NCI-H1092 (cell line): ENCODE measurements around the gene RPL29.

ENCODE experiments used
- DNase-seq: peaks from one replicate; lab custom pipeline; 2025; lab: John Stamatoyannopoulos, UW

Gene RPL29

DNA sequence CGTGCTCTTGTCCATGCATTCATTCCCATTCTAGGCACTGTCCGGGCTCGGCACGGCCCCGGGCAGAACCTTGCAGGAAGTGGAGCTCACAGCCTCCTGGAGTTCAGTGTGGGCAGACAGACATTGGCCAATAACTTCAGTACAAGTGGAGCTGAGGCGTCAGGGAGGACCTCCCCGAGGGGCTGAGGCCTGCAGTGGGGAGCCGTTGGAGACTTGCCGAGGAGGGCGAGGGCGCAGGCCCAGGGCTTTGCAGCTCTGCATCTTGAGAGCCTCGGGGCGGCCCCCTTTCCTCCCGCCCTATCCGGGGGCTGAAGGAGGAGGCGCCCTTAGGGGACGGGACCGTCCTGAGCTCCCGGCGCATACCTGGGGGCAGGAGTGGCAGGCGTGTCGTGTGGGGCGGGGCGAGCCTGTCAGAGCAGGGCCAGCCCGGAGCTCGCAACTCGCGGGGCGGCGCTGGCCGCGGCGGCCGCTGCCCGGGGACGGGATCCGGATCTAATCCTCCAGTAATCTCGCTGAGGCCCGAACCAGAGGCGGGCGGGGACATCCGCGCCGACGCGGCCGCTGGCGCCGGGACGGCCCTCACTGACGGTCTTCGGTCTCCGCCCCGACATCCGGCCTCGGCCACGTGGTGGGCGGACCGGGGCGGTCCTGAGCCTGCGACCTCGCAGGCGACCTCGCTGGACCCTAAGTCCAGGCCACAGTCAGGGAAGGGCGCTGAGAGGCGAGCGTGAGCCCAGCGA lies 12.7 kb downstream of the RPL29 start, which contains the start of gene ACY1:
ACY1 (plus strand) TSS at position 698 of the 740 bp plus-strand sequence. CDS start 530 bp downstream, outside the sequence.
- no peak for DNase-seq

DNA sequence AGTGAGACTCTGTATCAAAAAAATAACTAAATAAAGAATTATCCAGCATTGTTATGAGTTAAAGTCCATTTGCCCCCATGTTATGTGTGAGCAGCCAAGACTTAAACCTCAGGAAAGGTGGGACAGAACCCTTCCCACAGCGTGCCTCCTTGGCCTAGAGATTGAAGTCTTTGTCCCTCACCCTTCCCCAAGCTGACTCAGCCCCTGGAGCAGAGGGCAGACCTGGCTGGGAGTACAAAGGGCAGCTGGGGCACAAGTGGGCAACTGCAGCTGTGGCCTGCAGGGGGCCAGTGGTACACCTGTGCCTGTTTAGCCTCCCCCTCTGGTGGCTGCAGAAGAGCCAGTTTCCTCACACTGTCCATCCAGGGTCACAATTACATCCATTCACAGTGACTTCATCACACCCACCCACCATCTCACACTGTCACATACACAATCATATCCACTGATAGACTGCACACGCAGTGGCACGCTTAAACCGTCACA lies 13.3 kb downstream of the RPL29 start:
- peak; percentile 34 for DNase-seq

DNA sequence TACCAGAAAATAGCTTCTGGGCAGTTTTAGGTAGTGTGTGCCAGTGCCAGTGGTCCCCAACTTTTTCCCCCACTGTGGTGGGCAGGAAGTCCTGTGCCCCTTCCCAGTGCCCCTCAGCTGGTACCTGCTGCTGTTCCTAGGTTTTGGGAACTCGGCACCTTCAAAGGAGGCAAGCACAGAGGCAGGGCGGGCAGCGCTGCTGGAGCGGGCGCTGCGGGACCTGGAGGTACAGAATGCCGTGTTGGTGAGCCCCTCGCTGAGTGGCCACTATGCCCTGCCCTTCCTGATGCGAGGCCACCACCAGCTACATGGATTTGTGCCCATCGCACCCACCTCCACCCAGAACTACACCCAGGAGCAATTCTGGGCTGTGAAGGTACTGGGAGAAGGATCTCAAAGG lies 15.4 kb downstream of the RPL29 start:
- no peak for DNase-seq

DNA sequence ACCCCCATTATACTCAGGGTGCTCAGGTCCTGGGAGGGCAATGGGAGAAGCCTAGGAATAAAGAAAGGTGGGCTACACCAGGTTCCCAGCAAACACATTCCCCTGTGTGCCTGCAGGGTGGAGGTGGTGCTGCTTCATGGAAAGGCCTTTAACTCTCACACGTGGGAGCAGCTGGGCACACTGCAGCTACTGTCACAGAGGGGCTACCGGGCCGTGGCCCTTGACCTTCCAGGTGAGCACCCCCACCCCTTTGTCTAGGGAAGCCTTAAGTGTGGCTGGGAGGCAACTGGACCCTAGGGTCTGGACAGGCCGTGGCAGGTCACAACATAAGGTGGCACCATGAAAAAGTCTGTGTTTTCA lies 17.6 kb downstream of the RPL29 start:
- DNase-seq: no peak

DNA sequence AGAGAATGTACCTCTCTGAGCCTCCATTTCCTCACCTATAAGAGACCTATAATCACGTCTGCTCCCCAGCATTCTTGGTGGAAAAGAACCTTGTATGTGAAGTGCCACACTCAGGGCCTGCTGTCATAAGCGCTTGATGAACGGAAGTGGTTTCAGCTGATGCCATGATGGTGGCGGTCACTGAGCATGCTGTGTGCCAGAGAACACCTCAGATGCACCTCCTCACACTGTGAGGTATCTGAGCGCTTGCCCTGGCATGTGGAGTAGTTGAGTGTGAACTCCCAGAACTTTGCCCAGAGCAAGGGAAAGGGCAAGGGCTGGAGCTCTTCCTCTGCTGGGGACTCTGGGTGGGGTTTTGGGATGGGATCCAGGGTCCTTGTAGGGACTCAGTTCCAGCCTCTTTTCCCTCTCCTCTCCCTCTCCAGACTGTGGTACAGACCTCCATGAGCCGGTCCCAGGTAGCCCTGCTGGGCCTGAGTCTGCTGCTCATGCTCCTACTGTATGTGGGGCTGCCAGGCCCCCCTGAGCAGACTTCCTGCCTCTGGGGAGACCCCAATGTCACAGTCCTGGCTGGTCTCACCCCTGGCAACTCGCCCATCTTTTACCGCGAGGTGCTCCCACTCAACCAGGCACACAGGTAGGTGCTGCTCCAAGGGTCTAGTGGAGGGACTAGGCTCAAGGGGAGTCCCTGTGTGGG lies 18.1 kb downstream of the RPL29 start:
- no peak for DNase-seq

DNA sequence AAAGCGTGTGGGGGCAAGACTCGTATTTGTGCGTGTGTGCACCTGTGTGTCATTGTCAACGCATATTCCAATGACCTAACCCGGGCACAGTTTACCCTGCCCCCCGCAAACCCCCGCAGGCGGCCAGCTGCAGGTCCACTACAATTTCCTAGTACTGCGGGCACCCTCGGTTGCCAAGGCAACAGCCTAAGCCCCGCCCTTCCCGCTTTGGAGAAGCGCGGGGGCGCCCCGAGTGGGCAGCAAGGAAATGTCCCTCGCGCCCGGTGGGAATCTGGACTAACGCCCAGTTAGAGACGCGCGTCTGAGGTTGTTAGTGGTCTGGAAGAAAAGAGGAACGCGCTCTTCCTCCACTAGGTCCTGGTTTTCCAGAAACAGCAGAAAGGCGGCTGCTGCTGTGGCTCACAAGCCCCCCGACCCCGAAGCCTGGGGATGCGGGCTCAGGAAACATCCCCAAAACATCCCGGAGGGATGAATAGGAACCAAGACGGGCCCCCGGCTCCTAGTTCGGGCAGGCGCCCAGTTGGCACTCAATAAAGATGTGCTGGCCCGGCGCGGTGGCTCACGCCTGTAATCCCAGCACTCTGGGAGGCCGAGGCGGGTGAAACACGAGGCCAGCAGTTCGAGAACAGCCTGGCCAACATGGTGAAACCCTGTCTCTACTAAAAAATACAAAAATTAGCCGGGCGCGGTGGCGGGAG lies 19.7 kb downstream of the RPL29 start:
- DNase-seq: peak; percentile 72

DNA sequence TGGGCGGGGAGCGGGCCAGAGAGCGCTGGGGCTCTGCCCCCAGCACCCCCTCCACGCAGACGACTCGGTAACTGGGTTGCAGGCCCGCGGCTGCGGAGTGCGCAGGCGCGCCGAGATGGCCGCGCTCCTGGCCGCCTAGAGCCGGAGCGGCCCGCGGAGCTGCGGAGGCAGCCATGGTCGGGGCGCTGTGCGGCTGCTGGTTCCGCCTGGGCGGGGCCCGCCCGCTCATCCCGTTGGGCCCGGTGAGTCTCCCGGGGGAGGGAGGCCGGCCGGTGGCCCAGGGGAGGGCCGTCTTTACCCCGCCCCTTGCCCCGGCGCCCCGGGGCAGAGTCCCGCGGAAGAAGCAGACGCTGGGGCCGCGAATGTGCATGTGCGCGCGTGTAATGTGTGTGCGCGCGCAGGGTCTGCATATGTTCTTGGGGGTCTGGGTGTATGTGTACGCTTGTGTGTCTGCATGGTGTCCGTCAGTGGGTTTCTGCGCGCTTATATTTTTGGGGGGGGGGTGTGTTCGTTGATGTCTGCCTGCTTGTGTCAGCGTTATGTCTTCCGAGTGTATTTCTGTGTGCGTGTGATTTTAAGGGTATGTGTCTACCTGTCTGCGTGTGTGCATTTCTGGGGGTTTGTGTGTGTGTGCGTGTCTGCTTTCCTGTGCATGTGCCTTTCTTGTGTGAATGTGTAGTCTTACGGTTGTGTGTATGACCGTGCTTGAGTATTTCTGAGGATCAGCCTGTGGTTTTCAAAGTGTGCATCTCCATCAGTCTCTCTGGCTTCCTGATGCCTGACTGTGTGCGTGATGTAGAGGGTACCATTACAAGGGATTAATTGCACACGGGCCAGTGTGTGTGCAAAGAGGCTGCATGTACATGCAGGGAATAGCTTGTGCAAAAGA lies 20.5 kb downstream of the RPL29 start, which contains the start of gene ABHD14A:
ABHD14A (plus strand) TSS at position 102 of the 889 bp plus-strand sequence; CDS start at position 174, 72 bp downstream.
- peak; percentile 13 for DNase-seq

DNA sequence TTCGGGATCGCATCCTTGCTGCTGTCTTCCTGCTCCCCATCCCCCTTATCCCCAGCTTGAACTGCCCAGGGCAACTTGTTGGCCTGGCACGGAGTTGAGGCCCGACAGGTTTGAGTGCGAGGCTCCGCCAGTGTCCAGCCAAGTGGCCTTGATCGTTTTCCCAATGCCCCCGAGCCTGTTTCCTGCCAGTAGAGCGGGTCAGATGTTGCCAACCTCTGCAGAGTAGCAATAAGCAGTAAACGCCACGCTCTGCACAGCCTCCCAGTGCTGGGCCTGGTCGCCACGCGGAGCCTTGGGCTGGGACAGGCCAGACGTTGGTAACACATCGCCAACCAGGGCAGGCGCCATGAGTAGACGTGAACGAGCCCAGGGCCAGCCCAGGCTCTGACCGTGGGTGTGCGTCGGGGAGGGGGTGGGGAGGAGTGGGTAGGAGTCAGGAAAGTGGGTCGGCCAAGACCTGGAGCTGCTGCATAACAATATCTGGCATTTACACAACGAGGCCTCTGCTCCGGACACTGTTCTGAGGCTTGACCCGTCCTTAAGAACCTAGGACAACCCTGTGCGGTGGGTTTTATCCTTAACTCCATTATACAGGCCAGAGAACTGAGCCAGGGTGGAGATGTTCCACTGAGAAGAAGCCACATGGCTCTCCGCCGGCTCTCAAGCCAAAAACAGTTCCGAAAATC lies 21.3 kb downstream of the RPL29 start:
- DNase-seq: no peak

DNA sequence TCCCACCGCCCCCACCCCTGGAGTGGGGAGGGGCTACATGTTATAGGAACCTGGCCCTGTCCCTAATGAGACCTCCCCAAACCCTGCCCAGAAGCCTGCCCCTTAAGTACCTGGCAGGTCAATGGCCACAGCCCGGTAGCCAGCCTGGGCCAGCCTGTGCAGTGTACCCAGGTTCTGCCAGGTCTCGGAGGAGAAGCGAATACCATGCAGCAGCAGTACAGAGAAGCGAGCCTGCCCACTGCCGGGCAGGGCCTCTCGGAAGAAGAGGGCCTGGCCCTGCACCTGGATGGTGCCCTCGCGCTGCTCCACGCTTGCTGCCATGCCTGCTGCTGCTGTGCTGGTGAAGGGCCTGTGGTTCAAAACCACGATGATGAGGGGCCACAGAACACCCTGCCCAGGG lies 24.3 kb downstream of the RPL29 start:
- no peak for DNase-seq

DNA sequence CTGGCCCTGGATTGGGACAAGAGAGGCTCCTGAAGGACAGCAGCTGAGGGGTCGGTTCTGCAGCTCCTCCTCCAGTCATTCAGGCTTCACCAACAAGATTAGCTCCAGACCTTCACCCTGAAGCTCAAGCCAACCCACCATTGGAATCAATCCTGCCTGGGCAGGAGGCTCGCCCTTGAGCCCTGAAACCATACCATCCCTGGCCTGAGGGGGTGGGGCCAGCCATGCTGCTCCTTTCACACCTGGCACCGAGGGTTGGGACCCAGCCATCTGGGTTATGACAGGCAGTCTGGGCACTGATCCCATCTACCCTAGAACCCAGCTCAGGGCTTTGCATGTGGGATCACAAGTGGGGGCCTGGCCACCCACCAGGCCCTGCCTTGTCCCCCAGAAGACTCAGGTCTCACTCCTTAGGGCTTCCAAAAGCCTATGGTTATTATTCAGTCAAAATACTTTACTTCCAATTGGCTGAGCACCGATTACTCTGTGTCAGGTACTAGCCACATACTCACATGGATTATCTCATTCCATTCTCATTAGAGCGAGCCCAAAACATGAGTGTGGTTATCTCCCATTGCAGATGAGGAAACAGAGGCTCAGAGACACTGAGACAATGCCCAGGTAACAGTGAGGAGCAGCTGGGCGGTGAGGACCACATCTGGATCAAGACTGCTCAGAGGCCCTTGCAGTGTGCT lies 24.9 kb downstream of the RPL29 start:
- no peak for DNase-seq

DNA sequence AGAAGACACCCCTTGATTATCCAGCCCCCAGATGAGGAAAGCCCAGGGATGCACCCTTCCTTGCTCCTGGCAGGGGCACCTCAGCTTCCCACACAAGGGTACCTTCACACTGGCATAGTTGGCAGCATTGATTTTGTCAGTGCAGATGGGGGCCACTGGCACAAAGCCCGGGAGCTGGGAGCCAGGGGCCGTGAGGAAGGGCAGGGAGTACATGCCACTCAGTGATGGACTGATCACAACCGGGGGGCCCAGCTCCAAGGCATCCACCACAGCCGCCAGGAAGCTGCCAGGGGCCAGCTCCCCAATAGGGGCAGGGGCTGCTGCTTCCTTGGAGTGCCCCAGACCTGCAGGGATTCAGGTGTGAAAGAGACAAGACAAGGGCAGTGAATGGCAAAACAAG lies 25.9 kb downstream of the RPL29 start:
- no peak for DNase-seq

DNA sequence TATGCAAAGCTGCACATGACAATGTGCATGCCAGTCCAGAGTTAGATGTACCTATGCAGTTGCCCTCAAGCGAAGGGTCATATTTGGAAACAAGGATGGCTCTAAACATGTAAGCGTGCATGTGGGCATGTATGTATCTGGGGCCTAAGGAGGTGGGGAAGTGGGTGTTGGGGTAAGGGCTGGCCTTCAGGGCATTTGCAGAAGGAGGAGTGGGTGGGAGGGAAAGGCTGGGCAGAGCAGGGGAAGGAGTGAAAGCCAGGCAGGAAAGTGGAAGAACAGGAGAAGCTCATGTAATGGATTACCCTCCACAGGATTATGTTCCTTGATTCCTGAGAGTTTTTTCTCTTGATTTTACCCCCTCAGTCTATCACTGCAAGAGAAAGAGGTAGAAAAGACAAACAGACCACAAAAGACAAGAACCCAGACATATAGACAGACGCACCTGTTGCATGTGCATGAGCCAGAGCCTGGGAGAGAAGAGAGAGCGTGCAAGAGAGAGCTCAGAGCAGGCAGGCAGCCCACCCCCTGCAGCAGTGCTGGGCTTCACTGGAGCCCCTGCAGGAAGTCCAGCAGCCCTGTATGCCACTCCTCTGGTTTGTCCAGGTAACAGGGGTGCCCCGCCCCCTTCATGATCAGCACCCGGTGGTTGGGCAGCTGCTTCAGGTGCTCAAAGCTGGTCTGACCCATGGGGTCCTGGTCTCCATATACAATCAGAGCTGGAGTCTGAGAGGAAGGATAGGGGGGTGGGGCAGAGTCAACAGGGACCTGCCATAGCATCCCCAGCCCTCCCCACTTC lies 26.6 kb downstream of the RPL29 start:
- no peak for DNase-seq

DNA sequence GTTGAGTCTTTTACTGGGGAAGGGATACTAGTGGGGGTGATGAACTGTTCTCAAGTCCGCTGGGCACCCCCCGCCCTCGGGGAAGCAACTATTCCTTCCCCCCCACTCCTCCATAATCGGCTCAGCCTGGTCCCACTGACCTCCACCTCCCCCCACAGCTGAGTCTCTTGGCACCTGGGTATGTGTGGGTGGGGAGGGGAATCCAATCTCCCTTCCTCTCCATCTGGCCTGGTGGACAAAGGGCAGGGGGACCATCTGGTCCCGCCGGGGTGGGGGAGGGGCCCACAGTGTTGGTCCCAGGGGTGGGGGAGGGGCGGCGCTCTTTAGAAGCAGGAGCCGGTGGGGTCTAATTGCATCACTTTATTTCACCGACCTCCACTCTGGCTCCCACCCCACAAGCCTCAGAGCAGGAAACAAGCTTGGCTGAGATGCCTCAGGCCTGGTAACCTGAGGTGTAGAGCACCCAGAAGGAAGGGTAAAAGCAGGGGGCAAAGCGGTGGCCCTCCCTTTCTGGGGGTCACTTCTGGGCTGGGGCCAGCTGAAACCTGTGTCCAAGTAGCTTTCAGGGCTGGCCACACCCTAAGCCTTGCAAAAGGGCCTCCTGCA lies 27.4 kb downstream of the RPL29 start:
- peak; percentile 25 for DNase-seq

DNA sequence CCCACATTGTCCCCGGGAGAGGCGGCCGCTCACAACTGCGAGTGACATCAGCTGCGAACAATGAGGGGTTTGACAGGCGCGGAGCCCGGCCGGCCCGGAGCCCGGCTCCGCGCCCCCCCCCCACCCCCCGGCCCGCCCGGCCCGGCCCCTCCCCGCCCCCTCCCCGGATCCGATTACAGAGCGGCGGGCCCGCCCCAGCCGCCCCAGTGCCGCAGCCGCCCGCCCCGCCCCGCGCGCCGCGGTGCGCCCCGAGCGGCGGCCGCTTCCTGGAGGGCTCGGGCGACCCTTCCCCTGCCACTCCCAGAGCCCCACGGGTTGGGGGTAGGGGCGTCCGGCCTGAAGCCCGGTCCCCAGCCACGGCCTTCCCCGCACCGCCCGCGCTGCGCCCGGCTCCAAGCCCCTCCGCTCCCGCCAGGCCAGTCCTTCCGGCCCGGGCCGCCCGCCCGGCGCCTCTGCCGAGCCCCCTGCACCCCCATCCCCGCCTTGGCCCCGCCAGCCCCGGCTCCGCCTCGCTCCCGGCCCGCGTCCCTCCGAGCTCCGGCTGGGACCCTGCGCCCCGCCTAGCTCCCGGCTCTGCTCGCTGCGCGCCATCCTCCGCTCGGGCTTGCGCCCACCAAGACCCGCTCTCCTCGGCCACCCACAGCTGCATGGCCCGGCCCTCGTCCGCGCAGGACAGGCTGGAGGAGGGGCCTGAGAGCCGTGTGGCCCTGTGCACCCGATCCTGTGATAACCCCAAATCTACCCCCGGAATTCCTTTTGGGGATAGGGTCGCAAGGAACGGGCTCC lies 28.1 kb downstream of the RPL29 start, which contains the start of gene PCBP4:
PCBP4 (minus strand) TSS at position 71 of the 786 bp plus-strand sequence. CDS start 6,214 bp downstream, outside the sequence.
- DNase-seq: peak; percentile 9

DNA sequence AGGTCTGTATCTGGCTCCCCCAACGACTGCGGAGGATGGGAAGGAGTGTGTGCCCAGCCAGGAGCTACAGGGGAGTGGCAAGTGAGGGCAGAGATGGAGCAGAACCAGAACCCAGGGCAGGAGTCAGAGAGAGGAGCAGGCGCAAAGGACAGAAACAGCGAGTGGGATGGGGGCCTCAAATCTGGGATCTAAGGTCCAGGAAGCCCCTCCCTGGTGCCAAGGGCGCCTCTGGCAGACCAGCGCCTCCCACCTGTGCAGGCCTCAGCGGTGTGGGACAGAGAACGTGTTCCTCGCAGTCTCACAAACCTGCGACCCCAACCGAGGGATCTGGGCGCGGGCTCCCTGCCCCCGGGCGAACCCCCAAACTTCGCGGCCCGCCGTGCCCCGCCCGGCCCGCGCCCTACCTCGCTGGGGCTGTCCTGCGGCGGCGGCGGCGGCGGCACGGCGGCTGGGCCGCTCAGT lies 28.7 kb downstream of the RPL29 start:
- DNase-seq: no peak

DNA sequence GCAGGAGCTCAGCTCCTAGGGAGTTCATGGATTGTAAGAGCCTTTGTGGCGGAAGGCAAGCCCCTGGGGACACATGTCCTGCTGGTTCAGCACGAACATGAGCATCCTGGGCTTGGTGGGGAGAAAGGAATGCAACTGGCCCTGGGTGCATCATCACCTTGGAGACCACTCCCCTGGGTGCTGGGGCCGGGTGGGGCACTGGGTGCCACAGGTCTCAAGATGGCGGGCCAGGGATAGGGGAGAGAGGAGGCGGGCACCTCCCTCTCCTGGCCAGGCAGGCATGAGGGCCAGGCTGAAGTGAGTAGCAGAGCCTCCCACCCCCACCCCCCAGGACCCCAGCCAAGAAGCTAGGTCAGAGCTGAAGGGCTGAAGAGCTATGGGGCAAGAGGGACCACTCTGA lies 29.2 kb downstream of the RPL29 start:
- DNase-seq: peak; percentile 8

DNA sequence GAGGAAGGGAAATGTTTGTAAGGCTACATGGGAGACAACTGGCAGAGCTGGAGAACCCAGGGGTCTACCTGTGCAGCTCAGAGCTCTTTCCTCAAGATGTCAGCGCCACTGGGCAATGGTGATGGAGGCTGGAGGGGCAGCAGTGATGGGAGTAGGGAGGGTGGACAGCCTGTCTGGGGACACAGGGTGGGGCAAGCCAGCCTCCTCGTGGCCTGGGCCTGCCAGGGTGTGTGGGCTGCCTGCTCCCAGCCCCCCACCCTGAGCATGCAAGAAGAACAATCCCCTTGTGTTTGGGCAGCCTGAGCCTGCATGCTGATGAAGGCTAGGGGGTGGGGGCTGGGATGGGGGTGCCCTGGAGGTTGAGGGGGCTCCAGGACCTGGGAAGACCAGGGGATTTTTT lies 29.7 kb downstream of the RPL29 start:
- DNase-seq: no peak

DNA sequence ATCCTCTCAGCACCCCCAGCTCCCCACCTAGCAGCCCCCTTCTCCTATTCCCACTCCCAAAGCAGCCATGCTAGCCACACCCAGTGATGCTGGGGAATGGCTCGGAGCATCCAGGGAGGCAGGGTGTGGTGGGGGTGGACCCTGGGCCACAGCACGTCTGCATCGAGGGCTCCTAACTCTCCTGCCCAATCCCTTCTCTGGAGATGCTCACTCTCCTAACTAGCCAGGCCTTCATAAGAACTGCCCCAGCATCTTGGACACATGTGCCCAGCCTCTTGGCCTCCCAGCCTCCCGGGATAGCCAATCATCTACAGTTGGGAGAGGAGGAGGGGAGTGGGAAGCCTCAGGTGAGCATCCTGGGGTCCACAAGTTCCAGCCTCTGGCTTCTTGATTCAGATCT lies 31.2 kb downstream of the RPL29 start:
- DNase-seq: no peak
